Upper lobe of left lung (tissue), 6 donors: ENCODE results near the gene REXO4. TPM values are rescaled to one million over a fixed set of nuclear protein-coding genes. Genes with fewer than 3 reads are reported as not detected.

Source experiments
- ATAC-seq, 2 donors: fragments of 200-7000 bp; cut with Tn5 transposase; one replicate each; pipeline ENCODE4 v1.9.1; 2022; ENCODE audit warnings: mild to moderate bottlenecking in 2 of 2, moderate library complexity in 2 of 2; ENCODE audit not compliant: low FRiP score in 2 of 2
- DNase-seq, 2 donors: peaks; one replicate each; pipeline ENCODE4 v3.0.0-alpha.2; 2019 to 2020
- H3K27ac ChIP-seq, 4 donors: fragments of 200-600 bp; sonication (generic); one replicate each; pipeline ENCODE4 v1.5.1; 2016 to 2019
- H3K27me3 ChIP-seq, 4 donors: fragments of 200-600 bp; sonication (generic); one replicate each; pipeline ENCODE4 v1.5.1; 2017 to 2019
- H3K36me3 ChIP-seq, 4 donors: fragments of 200-600 bp; sonication (generic); one replicate each; pipeline ENCODE4 v1.5.1; 2016 to 2019
- H3K4me1 ChIP-seq, 4 donors: fragments of 200-600 bp; sonication (generic); one replicate each; pipeline ENCODE4 v1.5.1; 2018 to 2019
- H3K4me3 ChIP-seq, 4 donors: fragments of 200-600 bp; sonication (generic); one replicate each; pipeline ENCODE4 v1.5.1; 2017 to 2019; ENCODE audit warnings: mild to moderate bottlenecking in 2 of 4, moderate library complexity in 1 of 4
- H3K9me3 ChIP-seq, 4 donors: fragments of 200-600 bp; sonication (generic); one replicate each; pipeline ENCODE4 v1.5.1; 2018 to 2019
- CTCF ChIP-seq, 6 experiments: fragments of 450-650 bp in 4 of 6; fragments of 200-600 bp in 2 of 6; sonication (generic) in 2 of 6; IDR thresholded peaks; one replicate each; pipeline ENCODE4 v1.5.1; 2016 to 2019; ENCODE audit warnings: antibody characterized with exemption in 6 of 6
- EP300 ChIP-seq, 4 donors: sonication (generic); formaldehyde crosslinking; IDR thresholded peaks; one replicate each; pipeline ENCODE4 v1.5.1; 2017; ENCODE audit warnings: antibody characterized with exemption in 4 of 4, control low read depth in 2 of 4
- POLR2A ChIP-seq, 4 donors: fragments of 450-650 bp; IDR thresholded peaks; one replicate each; pipeline ENCODE4 v1.5.1; 2016 to 2017; ENCODE audit warnings: antibody characterized with exemption in 4 of 4, mild to moderate bottlenecking in 2 of 4
- POLR2AphosphoS5 ChIP-seq, 2 donors: sonication (generic); formaldehyde crosslinking; IDR thresholded peaks; one replicate each; pipeline ENCODE4 v1.5.1; 2017; ENCODE audit warnings: antibody characterized with exemption in 2 of 2
- WGBS, 2 donors: methylation state at CpG; one replicate each; pipeline ENCODE4 v1.1.5; 2017 to 2018; 5-methylcytosine and 5-hydroxymethylcytosine counted together
- total RNA-seq, 6 donors: library from RNA; depleted of rRNA in 4 of 6; stranded (reverse); fragments of >200 nt in 4 of 6; gene quantifications; one replicate each; pipeline versions ENCODE4 v1.1.0 to v1.2.1, GENCODE V29; 2016 to 2021
- donor health status: DM: no; HTN: no; CAD: no; lungs with moderate emphysema.
- donor health status: DM: no; HTN: yes; CAD: no; lungs with severe emphysema.

REXO4 gene
- 10 to 100 TPM; 14.7 to 34.3 (median 23.1) TPM for total RNA-seq

- Histone ChIP-seq H3K36me3 (peaks cover 0 to 31% (median 17%) of the 10 kb centered on the region in 4 donors), H3K9me3 (no peaks in the 10 kb centered on the region), H3K4me1 (peaks cover 19 to 41% (median 25%) of the 10 kb centered on the region in 4 donors), H3K27ac (peak within 1 kb of the TSS; percentile 69 to 90 (median 87)), H3K4me3 (peak within 1 kb of the TSS; percentile 86 to 95 (median 88)), H3K27me3 (no peaks in the 10 kb centered on the region)
- 1% methylated on average over 41 to 44 of the region's 75 CpGs for WGBS, 2 donors
- ATAC-seq (peak; percentile 93 to 96), DNase-seq (peak; percentile 77 to 93)
- TF ChIP-seq POLR2A (IDR thresholded peaks at IDR 0.05) (peak in 2 of 4 donors; percentile 40 to 59), EP300 (IDR thresholded peaks at IDR 0.05) (no peak), CTCF (IDR thresholded peaks at IDR 0.05) (peak in 2 of 6 experiments; percentile 11 to 23), POLR2AphosphoS5 (IDR thresholded peaks at IDR 0.05) (peak; percentile 56 to 72)
Observed at GRCh38 chr9:133417541-133418461, at the start of gene REXO4. TSS of gene REXO4 (minus strand) at chr9:133418010. CDS start at chr9:133417844, 166 bp downstream.

GRCh38 chr9:133467101-133467500 is 49.3 kb upstream of the REXO4 start:
- H3K4me1 ChIP-seq: peaks cover 0 to 30% (median 14%) of the 10 kb centered on the region in 4 donors
- H3K27me3 ChIP-seq: no peaks in the 10 kb centered on the region
- no peak for TF ChIP-seq POLR2AphosphoS5 (IDR thresholded peaks at IDR 0.05)
- TF ChIP-seq CTCF (IDR thresholded peaks at IDR 0.05): no peak
- TF ChIP-seq POLR2A (IDR thresholded peaks at IDR 0.05): no peak
- TF ChIP-seq EP300 (IDR thresholded peaks at IDR 0.05): no peak
- no peak overlapping the region for H3K27ac ChIP-seq
- WGBS, 2 donors: 85 to 92% methylated on average over 5 to 9 of the region's 10 CpGs
- ATAC-seq (no peak), DNase-seq (peak in 1 of 2 donors; percentile 43)
- H3K9me3 ChIP-seq: no peaks in the 10 kb centered on the region
- no peak overlapping the region for H3K4me3 ChIP-seq
- peaks cover 0 to 32% (median 16%) of the 10 kb centered on the region in 4 donors for H3K36me3 ChIP-seq

GRCh38 chr9:133465984-133466383 is 48.2 kb upstream of the REXO4 start:
- H3K27me3 ChIP-seq: no peaks in the 10 kb centered on the region
- DNase-seq (no peak), ATAC-seq (no peak)
- no peaks in the 10 kb centered on the region for H3K9me3 ChIP-seq
- 83 to 85% methylated on average over 6 of the region's 6 CpGs for WGBS, 2 donors
- H3K4me1 ChIP-seq: peaks cover 5 to 35% (median 21%) of the 10 kb centered on the region in 4 donors
- H3K4me3 ChIP-seq: no peak overlapping the region
- H3K36me3 ChIP-seq: peaks cover 0 to 27% (median 13%) of the 10 kb centered on the region in 4 donors
- no peak for TF ChIP-seq CTCF (IDR thresholded peaks at IDR 0.05)
- no peak for TF ChIP-seq POLR2A (IDR thresholded peaks at IDR 0.05)
- TF ChIP-seq POLR2AphosphoS5 (IDR thresholded peaks at IDR 0.05): no peak
- TF ChIP-seq EP300 (IDR thresholded peaks at IDR 0.05): no peak
- no peak overlapping the region for H3K27ac ChIP-seq

GRCh38 chr9:133464638-133465037 is 46.8 kb upstream of the REXO4 start:
- Histone ChIP-seq H3K4me3 (no peak overlapping the region), H3K36me3 (peaks cover 0 to 26% (median 13%) of the 10 kb centered on the region in 4 donors), H3K4me1 (peaks cover 12 to 43% (median 27%) of the 10 kb centered on the region in 4 donors), H3K9me3 (no peaks in the 10 kb centered on the region), H3K27ac (peak overlapping the region in 2 of 4 donors; percentile 53 to 64), H3K27me3 (no peaks in the 10 kb centered on the region)
- TF ChIP-seq POLR2A (IDR thresholded peaks at IDR 0.05): no peak
- no peak for TF ChIP-seq CTCF (IDR thresholded peaks at IDR 0.05)
- TF ChIP-seq POLR2AphosphoS5 (IDR thresholded peaks at IDR 0.05): no peak
- TF ChIP-seq EP300 (IDR thresholded peaks at IDR 0.05): no peak
- DNase-seq: peak in 1 of 2 donors; percentile 72
- whole genome bisulfite sequencing, 2 donors: 90 to 100% methylated on average over 2 to 10 of the region's 10 CpGs
- no peak for ATAC-seq
